K562 (cell line): Measurements from ENCODE around the gene SFTPA2. TPM values are rescaled to one million over a fixed set of nuclear protein-coding genes. Genes with fewer than 3 reads are reported as not detected.

Experiments used
- ARID3A ChIP-seq: IDR thresholded peaks from 2 replicates; pipeline ENCODE4 v1.6.1; 2012; ENCODE audit warnings: low read depth, low read length, improper control_type of control experiment, borderline replicate concordance
- BHLHE40 ChIP-seq: IDR thresholded peaks from 2 replicates; pipeline ENCODE4 v1.6.1; 2011; ENCODE audit warnings: low read length, improper control_type of control experiment
- CHD2 ChIP-seq: IDR thresholded peaks from 2 replicates; pipeline ENCODE4 v1.6.1; 2011; ENCODE audit warnings: low read depth, low read length
- CTCF ChIP-seq, 3 experiments: IDR thresholded peaks in 2 of 3; conservative IDR thresholded peaks in 1 of 3; 2 replicates each; pipeline ENCODE4 v1.5.1; 2011 to 2012; ENCODE audit warnings: low read length in 3 of 3, mild to moderate bottlenecking in 3 of 3, control low read depth in 2 of 3, improper control_type of control experiment in 1 of 3, inconsistent platforms in 1 of 3, low read depth in 1 of 3, mixed read lengths in 1 of 3, moderate library complexity in 1 of 3; ENCODE audit not compliant: insufficient read depth in 2 of 3
- FOXK1 ChIP-seq: sonication (generic); formaldehyde crosslinking; IDR thresholded peaks from 2 replicates; pipeline ENCODE4 v1.8.0; 2022; ENCODE audit warnings: missing genetic modification reagents, mild to moderate bottlenecking, borderline replicate concordance
- GTF2F1 ChIP-seq: IDR thresholded peaks from 2 replicates; pipeline ENCODE4 v1.6.1; 2011; ENCODE audit warnings: low read depth, low read length, improper control_type of control experiment
- ILF3 ChIP-seq: fragments of 450-650 bp; IDR thresholded peaks from 2 replicates; pipeline ENCODE4 v1.6.1; 2018; ENCODE audit warnings: antibody characterized with exemption, mild to moderate bottlenecking, moderate library complexity, borderline replicate concordance
- IRF9 ChIP-seq: fragments of 450-650 bp; IDR thresholded peaks from 2 replicates; pipeline ENCODE4 v1.6.1; 2016; ENCODE audit warnings: missing biosample characterization, missing genetic modification characterization
- JUND ChIP-seq, 2 experiments: IDR thresholded peaks; 2 replicates in 1 of 2; 3 replicates in 1 of 2; pipeline ENCODE4 v1.6.1; 2011; ENCODE audit warnings: borderline replicate concordance in 2 of 2, low read depth in 2 of 2, low read length in 2 of 2, improper control_type of control experiment in 1 of 2, missing biosample characterization in 1 of 2, missing genetic modification characterization in 1 of 2, missing genetic modification reagents in 1 of 2
- MAFF ChIP-seq: IDR thresholded peaks from 2 replicates; pipeline ENCODE4 v1.6.1; 2012; ENCODE audit warnings: low read length, improper control_type of control experiment
- NR1H2 ChIP-seq: sonication (generic); formaldehyde crosslinking; IDR thresholded peaks from 2 replicates; pipeline ENCODE4 v1.4.0; 2020; ENCODE audit warnings: mild to moderate bottlenecking, missing genetic modification reagents
- NR2F6 ChIP-seq: fragments of 450-650 bp; formaldehyde crosslinking; IDR thresholded peaks from 2 replicates; pipeline ENCODE4 v1.4.0; 2020; ENCODE audit warnings: mild to moderate bottlenecking
- PBX2 ChIP-seq, 2 experiments: IDR thresholded peaks in 1 of 2; conservative IDR thresholded peaks in 1 of 2; 2 replicates each; pipeline ENCODE4 v1.6.1; 2016; ENCODE audit warnings: low read depth in 2 of 2, mild to moderate bottlenecking in 1 of 2, missing compliant biosample characterization in 1 of 2, missing genetic modification characterization in 1 of 2, moderate library complexity in 1 of 2
- SOX6 ChIP-seq: fragments of 450-650 bp; IDR thresholded peaks from 2 replicates; pipeline ENCODE4 v1.6.1; 2014; ENCODE audit warnings: mild to moderate bottlenecking
- TRIM24 ChIP-seq, 2 experiments: fragments of 450-650 bp; IDR thresholded peaks; 2 replicates each; pipeline ENCODE4 v1.6.1; 2016
- YY1 ChIP-seq, 3 experiments: IDR thresholded peaks; 2 replicates each; pipeline ENCODE4 v1.6.1; 2011; ENCODE audit warnings: low read length in 2 of 3, mild to moderate bottlenecking in 2 of 3, moderate library complexity in 2 of 3, borderline replicate concordance in 1 of 3, control low read depth in 1 of 3, low read depth in 1 of 3; ENCODE audit not compliant: insufficient read depth in 3 of 3, insufficient replicate concordance in 2 of 3, control insufficient read depth in 1 of 3, insufficient read length in 1 of 3; ENCODE audit errors: extremely low read depth in 1 of 3
- ZBTB12 ChIP-seq: fragments of 250-450 bp; sonication (Bioruptor Pico); IDR thresholded peaks from 2 replicates; pipeline ENCODE4 v1.4.0; 2020
- ZNF354B ChIP-seq: fragments of 250-450 bp; sonication (Bioruptor Pico); IDR thresholded peaks from 2 replicates; pipeline ENCODE4 v1.4.0; 2020
- polyA plus RNA-seq, 8 experiments: library from polyadenylated mRNA; depleted of rRNA in 4 of 8; stranded (reverse) in 5 of 8; unstranded in 3 of 8; fragments of >200 nt; fragmentation: Nextera tagmentation in 2 of 8; fragmentation: Illumina TruSeq in 1 of 8; extraction: Ambion mirVana in 2 of 8; extraction: Trizol in 1 of 8; gene quantifications; 2 replicates each; pipeline versions ENCODE4 v1.2.1 to v1.2.3, GENCODE V29; 2011 to 2014; ENCODE audit warnings: inconsistent platforms in 1 of 8, missing spikeins in 1 of 8
- total RNA-seq, 7 experiments: library from RNA; depleted of rRNA in 6 of 7; stranded (reverse); fragments of >200 nt in 6 of 7; fragmentation: Illumina TruSeq in 2 of 7; extraction: Trizol in 2 of 7; gene quantifications; 2 replicates each; pipeline versions ENCODE4 v1.2.1 to v1.2.3, GENCODE V29; 2011 to 2021; ENCODE audit warnings: low replicate concordance in 1 of 7

The SFTPA2 gene
- total and polyA plus RNA-seq, 9 of the 15 experiments (the other 6 are each of a cell fraction or from before 2014, with no cell fraction given) = 4.1 TPM; not detected in 8

GRCh38 chr10:79562135-79562756 lies 2.0 kb upstream of the SFTPA2 start (continued):
- TF ChIP-seq NR1H2 (no peak), PBX2 (CRISPR knock-in tag; IDR thresholded peaks at IDR 0.05; ENCODE audit: low read depth) (no peak), PBX2 (tag; conservative IDR thresholded peaks at IDR 0.05; ENCODE audit: low read depth) (peak; percentile 87), BHLHE40 (peak; percentile 62), CHD2 (no peak), FOXK1 (CRISPR knock-in tag) (no peak), GTF2F1 (no peak), YY1 (IDR thresholded peaks at IDR 0.05; ENCODE audit: borderline replicate concordance in 1 of 3, control insufficient read depth in 1 of 3, extremely low read depth in 1 of 3, insufficient read depth in 3 of 3, insufficient read length in 1 of 3, insufficient replicate concordance in 2 of 3, low read depth in 1 of 3, low read length in 2 of 3) (no peak), ZBTB12 (no peak), ILF3 (no peak), ARID3A (no peak), NR2F6 (CRISPR knock-in tag) (no peak), SOX6 (0 out of 2 replicates have a peak, but pooled peaks have one; percentile 18), TRIM24 (IDR thresholded peaks at IDR 0.05) (no peak), IRF9 (no peak), ZNF354B (CRISPR knock-in tag) (no peak), CTCF (IDR thresholded peaks at IDR 0.05 in 2 of 3, conservative IDR thresholded peaks at IDR 0.05 in 1 of 3; ENCODE audit: insufficient read depth in 2 of 3, low read depth in 1 of 3, low read length in 3 of 3) (peak; percentile 88 to 98 (median 93)), JUND (IDR thresholded peaks at IDR 0.05; ENCODE audit: borderline replicate concordance, low read depth, low read length) (peak; percentile 25; the same call in 1 of the 2 replicates), JUND (tag; IDR thresholded peaks at IDR 0.05; ENCODE audit: borderline replicate concordance, low read depth, low read length) (no peak), MAFF (no peak)
